Neural cell (in vitro differentiated cells): Measurements from ENCODE around the gene TYMP. TPM values are rescaled to one million over a fixed set of nuclear protein-coding genes. Genes with fewer than 3 reads are reported as not detected.

Experiments used
- H2AFZ ChIP-seq: fragments of 200-600, 300-800 bp; sonication (generic), shearing (Covaris generic); 2 replicates; pipeline ENCODE4 v1.6.0; 2014; ENCODE audit warnings: low read depth, mild to moderate bottlenecking, antibody characterized with exemption, low read length, moderate library complexity
- H3F3A ChIP-seq: fragments of 200-600 bp; shearing (Covaris generic); 2 replicates; pipeline ENCODE4 v1.6.1; 2016; ENCODE audit warnings: mild to moderate bottlenecking, moderate library complexity, mixed read lengths, antibody characterized with exemption, low read length; ENCODE audit not compliant: insufficient read depth, poor library complexity, severe bottlenecking
- H3K27ac ChIP-seq: fragments of 200-600, 300-800 bp; sonication (generic), shearing (Covaris generic); 2 replicates; pipeline ENCODE4 v1.5.1; 2014; ENCODE audit warnings: mild to moderate bottlenecking, low read length, moderate library complexity
- H3K27me3 ChIP-seq: fragments of 300-800, 200-600 bp; sonication (generic), shearing (Covaris generic); 2 replicates; pipeline ENCODE4 v1.6.0; 2014; ENCODE audit warnings: mild to moderate bottlenecking, low read depth, low read length, moderate library complexity; ENCODE audit not compliant: insufficient read depth
- H3K36me3 ChIP-seq: fragments of 300-800, 200-600 bp; sonication (generic), shearing (Covaris generic); 2 replicates; pipeline ENCODE4 v1.5.1; 2014; ENCODE audit warnings: mild to moderate bottlenecking, antibody characterized with exemption, low read length, moderate library complexity; ENCODE audit not compliant: insufficient read depth
- H3K4me2 ChIP-seq: fragments of 300-800, 200-600 bp; sonication (generic), shearing (Covaris generic); 2 replicates; pipeline ENCODE4 v1.6.0; 2014; ENCODE audit warnings: mild to moderate bottlenecking, low read length
- H3K4me3 ChIP-seq: fragments of 300-800, 200-600 bp; sonication (generic), shearing (Covaris generic); 2 replicates; pipeline ENCODE4 v1.5.1; 2014; ENCODE audit warnings: mild to moderate bottlenecking, low read length, moderate library complexity
- H3K79me2 ChIP-seq: fragments of 200-600 bp; shearing (Covaris generic); replicated peaks from 2 replicates; pipeline ENCODE4 v1.6.0; 2014; ENCODE audit warnings: mild to moderate bottlenecking, low read length, moderate library complexity; ENCODE audit not compliant: insufficient read depth
- H3K9ac ChIP-seq: fragments of 300-800, 200-600 bp; sonication (generic), shearing (Covaris generic); 2 replicates; pipeline ENCODE4 v1.6.1; 2016; ENCODE audit warnings: mild to moderate bottlenecking, low read length, mixed read lengths
- H3K9me2 ChIP-seq: fragments of 200-600 bp; shearing (Covaris generic); 2 replicates; pipeline ENCODE4 v1.6.1; 2016; ENCODE audit warnings: mild to moderate bottlenecking, low read length, mixed read lengths; ENCODE audit not compliant: insufficient read depth
- H3K9me3 ChIP-seq: fragments of 200-600, 300-800 bp; sonication (generic), shearing (Covaris generic); 2 replicates; pipeline ENCODE4 v1.6.1; 2016; ENCODE audit warnings: mild to moderate bottlenecking, mixed run types, low read length, moderate library complexity, mixed read lengths
- H4K20me1 ChIP-seq: fragments of 200-600 bp; shearing (Covaris generic); 2 replicates; pipeline ENCODE4 v1.6.1; 2016; ENCODE audit warnings: mild to moderate bottlenecking, mixed run types; ENCODE audit not compliant: insufficient read depth
- EP300 ChIP-seq: fragments of 450-650 bp; conservative IDR thresholded peaks from 2 replicates; pipeline ENCODE4 v1.6.1; 2014; ENCODE audit warnings: antibody characterized with exemption, mild to moderate bottlenecking, moderate library complexity; ENCODE audit not compliant: poor library complexity, severe bottlenecking
- EZH2 ChIP-seq: fragments of 200-600, 300-800 bp; shearing (Covaris generic), sonication (generic); IDR thresholded peaks from 2 replicates; pipeline ENCODE4 v1.6.1; 2014; ENCODE audit warnings: antibody characterized with exemption, low read length, borderline replicate concordance, mild to moderate bottlenecking; ENCODE audit not compliant: insufficient read depth, poor library complexity, severe bottlenecking
- MXI1 ChIP-seq: fragments of 450-650 bp; conservative IDR thresholded peaks from 2 replicates; pipeline ENCODE4 v1.6.1; 2014; ENCODE audit warnings: antibody characterized with exemption, mild to moderate bottlenecking; ENCODE audit not compliant: poor library complexity, severe bottlenecking
- POLR2AphosphoS5 ChIP-seq: IDR thresholded peaks from 2 replicates; pipeline ENCODE4 v1.6.1; 2012
- RAD21 ChIP-seq: fragments of 450-650 bp; conservative IDR thresholded peaks from 2 replicates; pipeline ENCODE4 v1.6.1; 2014; ENCODE audit warnings: antibody characterized with exemption, mild to moderate bottlenecking, moderate library complexity
- SMC3 ChIP-seq: fragments of 450-650 bp; conservative IDR thresholded peaks from 2 replicates; pipeline ENCODE4 v1.6.1; 2014; ENCODE audit warnings: antibody characterized with exemption, mild to moderate bottlenecking, moderate library complexity; ENCODE audit not compliant: poor library complexity
- TAF1 ChIP-seq: IDR thresholded peaks from 2 replicates; pipeline ENCODE4 v1.6.1; 2012; ENCODE audit warnings: low read depth
- polyA plus RNA-seq: library from polyadenylated mRNA; depleted of rRNA; stranded (reverse); fragments of >200 nt; gene quantifications from 2 replicates; pipeline ENCODE4 v1.2.3, GENCODE V29; 2014
- TF ChIP-seq, protein P1 (sequence below): fragments of 450-650 bp; IDR thresholded peaks from 2 replicates; pipeline ENCODE4 v1.5.1; 2014; ENCODE audit warnings: antibody characterized with exemption, mild to moderate bottlenecking, moderate library complexity; ENCODE audit not compliant: poor library complexity, severe bottlenecking
- TF ChIP-seq, protein P2 (sequence below): IDR thresholded peaks from 2 replicates; pipeline ENCODE4 v1.6.1; 2012; ENCODE audit warnings: borderline replicate concordance

Gene TYMP
- polyA plus RNA-seq, 1 donor from 2014 or later: 0.87 TPM

DNA sequence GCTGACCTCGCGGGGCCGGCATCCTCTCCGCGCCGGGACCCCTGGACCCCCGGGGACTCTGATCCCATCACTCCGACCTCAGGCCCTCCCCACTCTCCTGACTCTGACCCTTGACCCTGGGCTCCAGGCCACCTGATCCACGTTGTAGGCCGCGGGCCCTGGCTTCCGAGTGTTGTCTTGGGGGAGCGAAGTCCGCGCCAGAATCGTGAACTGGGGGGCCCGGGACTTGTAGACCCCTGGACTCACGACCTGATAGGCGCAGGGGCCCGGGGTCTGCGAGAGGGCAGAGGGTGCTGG is 716 bp upstream of the TYMP start:
- Histone ChIP-seq H3K36me3 (no peaks in the 10 kb centered on the region), H3K4me2 (no peak overlapping the region), H3K9me2 (no peaks in the 10 kb centered on the region), H3K4me3 (peak overlapping the region; percentile 57), H3F3A (no peaks in the 10 kb centered on the region), H2AFZ (no peak overlapping the region), H3K9ac (no peak overlapping the region), H4K20me1 (no peaks in the 10 kb centered on the region), H3K79me2 (no peaks in the 10 kb centered on the region), H3K9me3 (no peaks in the 10 kb centered on the region), H3K27ac (no peak overlapping the region), H3K27me3 (peaks cover 34% of the 10 kb centered on the region)
- no peak for TF ChIP-seq EP300

DNA sequence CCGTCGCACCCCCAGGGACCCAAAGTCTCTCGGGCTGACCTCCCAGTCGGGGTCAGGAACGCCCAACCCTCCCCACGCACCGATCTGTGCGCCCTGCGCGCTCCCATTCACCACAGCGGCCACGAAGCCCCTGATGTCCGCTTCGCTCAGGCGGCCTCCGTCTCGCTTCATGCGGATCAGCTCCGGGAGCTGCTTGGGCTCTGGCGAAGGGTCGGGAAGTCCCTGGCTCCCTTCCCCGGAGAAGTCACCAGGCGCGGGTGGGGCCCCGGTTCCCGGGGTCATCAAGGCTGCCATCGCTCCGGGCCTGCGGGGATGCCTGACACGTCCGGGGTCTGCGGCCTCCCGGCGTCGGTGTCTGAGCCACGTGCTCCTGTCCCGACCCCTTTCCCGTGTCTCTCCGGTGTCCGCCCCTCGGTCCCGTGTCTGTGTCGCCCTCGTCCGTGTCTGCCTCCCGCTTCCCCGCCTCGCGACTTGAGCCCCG is 356 bp downstream of the TYMP start:
- Histone ChIP-seq H3K4me3 (no peak overlapping the region), H3K9me3 (no peaks in the 10 kb centered on the region), H3K36me3 (no peaks in the 10 kb centered on the region), H3K27ac (no peak overlapping the region), H3K9ac (no peak overlapping the region), H4K20me1 (no peaks in the 10 kb centered on the region), H3K9me2 (no peaks in the 10 kb centered on the region), H3K4me2 (no peak overlapping the region), H3K79me2 (no peaks in the 10 kb centered on the region), H3F3A (no peaks in the 10 kb centered on the region), H2AFZ (no peak overlapping the region), H3K27me3 (peaks cover 34% of the 10 kb centered on the region)
- TF ChIP-seq, protein P1, sequence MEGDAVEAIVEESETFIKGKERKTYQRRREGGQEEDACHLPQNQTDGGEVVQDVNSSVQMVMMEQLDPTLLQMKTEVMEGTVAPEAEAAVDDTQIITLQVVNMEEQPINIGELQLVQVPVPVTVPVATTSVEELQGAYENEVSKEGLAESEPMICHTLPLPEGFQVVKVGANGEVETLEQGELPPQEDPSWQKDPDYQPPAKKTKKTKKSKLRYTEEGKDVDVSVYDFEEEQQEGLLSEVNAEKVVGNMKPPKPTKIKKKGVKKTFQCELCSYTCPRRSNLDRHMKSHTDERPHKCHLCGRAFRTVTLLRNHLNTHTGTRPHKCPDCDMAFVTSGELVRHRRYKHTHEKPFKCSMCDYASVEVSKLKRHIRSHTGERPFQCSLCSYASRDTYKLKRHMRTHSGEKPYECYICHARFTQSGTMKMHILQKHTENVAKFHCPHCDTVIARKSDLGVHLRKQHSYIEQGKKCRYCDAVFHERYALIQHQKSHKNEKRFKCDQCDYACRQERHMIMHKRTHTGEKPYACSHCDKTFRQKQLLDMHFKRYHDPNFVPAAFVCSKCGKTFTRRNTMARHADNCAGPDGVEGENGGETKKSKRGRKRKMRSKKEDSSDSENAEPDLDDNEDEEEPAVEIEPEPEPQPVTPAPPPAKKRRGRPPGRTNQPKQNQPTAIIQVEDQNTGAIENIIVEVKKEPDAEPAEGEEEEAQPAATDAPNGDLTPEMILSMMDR: no peak
- no peak for TF ChIP-seq EP300
- TF ChIP-seq EZH2: no peak
- no peak for TF ChIP-seq RAD21
- TF ChIP-seq, protein P2, sequence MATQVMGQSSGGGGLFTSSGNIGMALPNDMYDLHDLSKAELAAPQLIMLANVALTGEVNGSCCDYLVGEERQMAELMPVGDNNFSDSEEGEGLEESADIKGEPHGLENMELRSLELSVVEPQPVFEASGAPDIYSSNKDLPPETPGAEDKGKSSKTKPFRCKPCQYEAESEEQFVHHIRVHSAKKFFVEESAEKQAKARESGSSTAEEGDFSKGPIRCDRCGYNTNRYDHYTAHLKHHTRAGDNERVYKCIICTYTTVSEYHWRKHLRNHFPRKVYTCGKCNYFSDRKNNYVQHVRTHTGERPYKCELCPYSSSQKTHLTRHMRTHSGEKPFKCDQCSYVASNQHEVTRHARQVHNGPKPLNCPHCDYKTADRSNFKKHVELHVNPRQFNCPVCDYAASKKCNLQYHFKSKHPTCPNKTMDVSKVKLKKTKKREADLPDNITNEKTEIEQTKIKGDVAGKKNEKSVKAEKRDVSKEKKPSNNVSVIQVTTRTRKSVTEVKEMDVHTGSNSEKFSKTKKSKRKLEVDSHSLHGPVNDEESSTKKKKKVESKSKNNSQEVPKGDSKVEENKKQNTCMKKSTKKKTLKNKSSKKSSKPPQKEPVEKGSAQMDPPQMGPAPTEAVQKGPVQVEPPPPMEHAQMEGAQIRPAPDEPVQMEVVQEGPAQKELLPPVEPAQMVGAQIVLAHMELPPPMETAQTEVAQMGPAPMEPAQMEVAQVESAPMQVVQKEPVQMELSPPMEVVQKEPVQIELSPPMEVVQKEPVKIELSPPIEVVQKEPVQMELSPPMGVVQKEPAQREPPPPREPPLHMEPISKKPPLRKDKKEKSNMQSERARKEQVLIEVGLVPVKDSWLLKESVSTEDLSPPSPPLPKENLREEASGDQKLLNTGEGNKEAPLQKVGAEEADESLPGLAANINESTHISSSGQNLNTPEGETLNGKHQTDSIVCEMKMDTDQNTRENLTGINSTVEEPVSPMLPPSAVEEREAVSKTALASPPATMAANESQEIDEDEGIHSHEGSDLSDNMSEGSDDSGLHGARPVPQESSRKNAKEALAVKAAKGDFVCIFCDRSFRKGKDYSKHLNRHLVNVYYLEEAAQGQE: no peak
- TF ChIP-seq POLR2AphosphoS5: no peak
- TF ChIP-seq MXI1: no peak
- no peak for TF ChIP-seq TAF1
- TF ChIP-seq SMC3: no peak
